ENCODE results near the gene GPANK1. TPM values are rescaled to one million over a fixed set of nuclear protein-coding genes. Genes with fewer than 3 reads are reported as not detected.

GPANK1 gene
- total and polyA plus RNA-seq, 9 of the 15 experiments (the other 6 are each of a cell fraction or from before 2014, with no cell fraction given): 32.2 to 111 (median 46.3) TPM

- TF ChIP-seq, protein P1, sequence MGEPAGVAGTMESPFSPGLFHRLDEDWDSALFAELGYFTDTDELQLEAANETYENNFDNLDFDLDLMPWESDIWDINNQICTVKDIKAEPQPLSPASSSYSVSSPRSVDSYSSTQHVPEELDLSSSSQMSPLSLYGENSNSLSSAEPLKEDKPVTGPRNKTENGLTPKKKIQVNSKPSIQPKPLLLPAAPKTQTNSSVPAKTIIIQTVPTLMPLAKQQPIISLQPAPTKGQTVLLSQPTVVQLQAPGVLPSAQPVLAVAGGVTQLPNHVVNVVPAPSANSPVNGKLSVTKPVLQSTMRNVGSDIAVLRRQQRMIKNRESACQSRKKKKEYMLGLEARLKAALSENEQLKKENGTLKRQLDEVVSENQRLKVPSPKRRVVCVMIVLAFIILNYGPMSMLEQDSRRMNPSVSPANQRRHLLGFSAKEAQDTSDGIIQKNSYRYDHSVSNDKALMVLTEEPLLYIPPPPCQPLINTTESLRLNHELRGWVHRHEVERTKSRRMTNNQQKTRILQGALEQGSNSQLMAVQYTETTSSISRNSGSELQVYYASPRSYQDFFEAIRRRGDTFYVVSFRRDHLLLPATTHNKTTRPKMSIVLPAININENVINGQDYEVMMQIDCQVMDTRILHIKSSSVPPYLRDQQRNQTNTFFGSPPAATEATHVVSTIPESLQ (CRISPR knock-in tag; IDR thresholded peaks at IDR 0.05): no peak
- TF ChIP-seq, protein P2, sequence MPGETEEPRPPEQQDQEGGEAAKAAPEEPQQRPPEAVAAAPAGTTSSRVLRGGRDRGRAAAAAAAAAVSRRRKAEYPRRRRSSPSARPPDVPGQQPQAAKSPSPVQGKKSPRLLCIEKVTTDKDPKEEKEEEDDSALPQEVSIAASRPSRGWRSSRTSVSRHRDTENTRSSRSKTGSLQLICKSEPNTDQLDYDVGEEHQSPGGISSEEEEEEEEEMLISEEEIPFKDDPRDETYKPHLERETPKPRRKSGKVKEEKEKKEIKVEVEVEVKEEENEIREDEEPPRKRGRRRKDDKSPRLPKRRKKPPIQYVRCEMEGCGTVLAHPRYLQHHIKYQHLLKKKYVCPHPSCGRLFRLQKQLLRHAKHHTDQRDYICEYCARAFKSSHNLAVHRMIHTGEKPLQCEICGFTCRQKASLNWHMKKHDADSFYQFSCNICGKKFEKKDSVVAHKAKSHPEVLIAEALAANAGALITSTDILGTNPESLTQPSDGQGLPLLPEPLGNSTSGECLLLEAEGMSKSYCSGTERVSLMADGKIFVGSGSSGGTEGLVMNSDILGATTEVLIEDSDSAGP (CRISPR knock-in tag; IDR thresholded peaks at IDR 0.05): 0 out of 2 replicates have a peak, but pooled peaks have one; percentile 34
- TF ChIP-seq CBFA2T3 (IDR thresholded peaks at IDR 0.05) (peak; percentile 33; the same call in 1 of the 2 replicates), MAFF (IDR thresholded peaks at IDR 0.05; ENCODE audit: low read length) (no peak), PRMT5 (CRISPR knock-in tag; IDR thresholded peaks at IDR 0.05) (peak; percentile 60; the same call in 1 of the 2 replicates), HMG20B (CRISPR knock-in tag; IDR thresholded peaks at IDR 0.05) (no peak), HNRNPLL (IDR thresholded peaks at IDR 0.05; ENCODE audit: low read depth, low read length, poor library complexity, severe bottlenecking) (no peak), ZNF282 (CRISPR knock-in tag; IDR thresholded peaks at IDR 0.05) (no peak), KDM1A (IDR thresholded peaks at IDR 0.05) (peak in 1 of 2 experiments; percentile 63; a peak in 1 of 4 replicates), ELK1 (CRISPR knock-in tag; IDR thresholded peaks at IDR 0.05) (no peak), SP1 (CRISPR knock-in tag; IDR thresholded peaks at IDR 0.05) (peak; percentile 2; the same call in 1 of the 2 replicates), GABPB2 (CRISPR knock-in tag; conservative IDR thresholded peaks at IDR 0.05) (peak; percentile 71; the same call in 1 of the 2 replicates), ZNF445 (CRISPR knock-in tag; IDR thresholded peaks at IDR 0.05; ENCODE audit: low read depth) (no peak), NR2F6 (CRISPR knock-in tag; IDR thresholded peaks at IDR 0.05) (no peak), MLLT1 (IDR thresholded peaks at IDR 0.05) (peak in 1 of 2 experiments; percentile 16; a peak in 1 of 4 replicates), FOS (IDR thresholded peaks at IDR 0.05; ENCODE audit: extremely low read depth, insufficient read length) (no peak), KAT7 (CRISPR knock-in tag; IDR thresholded peaks at IDR 0.05; ENCODE audit: borderline replicate concordance) (peak; percentile 78)
- TF ChIP-seq, protein P3, sequence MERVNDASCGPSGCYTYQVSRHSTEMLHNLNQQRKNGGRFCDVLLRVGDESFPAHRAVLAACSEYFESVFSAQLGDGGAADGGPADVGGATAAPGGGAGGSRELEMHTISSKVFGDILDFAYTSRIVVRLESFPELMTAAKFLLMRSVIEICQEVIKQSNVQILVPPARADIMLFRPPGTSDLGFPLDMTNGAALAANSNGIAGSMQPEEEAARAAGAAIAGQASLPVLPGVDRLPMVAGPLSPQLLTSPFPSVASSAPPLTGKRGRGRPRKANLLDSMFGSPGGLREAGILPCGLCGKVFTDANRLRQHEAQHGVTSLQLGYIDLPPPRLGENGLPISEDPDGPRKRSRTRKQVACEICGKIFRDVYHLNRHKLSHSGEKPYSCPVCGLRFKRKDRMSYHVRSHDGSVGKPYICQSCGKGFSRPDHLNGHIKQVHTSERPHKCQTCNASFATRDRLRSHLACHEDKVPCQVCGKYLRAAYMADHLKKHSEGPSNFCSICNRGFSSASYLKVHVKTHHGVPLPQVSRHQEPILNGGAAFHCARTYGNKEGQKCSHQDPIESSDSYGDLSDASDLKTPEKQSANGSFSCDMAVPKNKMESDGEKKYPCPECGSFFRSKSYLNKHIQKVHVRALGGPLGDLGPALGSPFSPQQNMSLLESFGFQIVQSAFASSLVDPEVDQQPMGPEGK (CRISPR knock-in tag; IDR thresholded peaks at IDR 0.05; ENCODE audit: borderline replicate concordance): no peak
- TF ChIP-seq, protein P4, sequence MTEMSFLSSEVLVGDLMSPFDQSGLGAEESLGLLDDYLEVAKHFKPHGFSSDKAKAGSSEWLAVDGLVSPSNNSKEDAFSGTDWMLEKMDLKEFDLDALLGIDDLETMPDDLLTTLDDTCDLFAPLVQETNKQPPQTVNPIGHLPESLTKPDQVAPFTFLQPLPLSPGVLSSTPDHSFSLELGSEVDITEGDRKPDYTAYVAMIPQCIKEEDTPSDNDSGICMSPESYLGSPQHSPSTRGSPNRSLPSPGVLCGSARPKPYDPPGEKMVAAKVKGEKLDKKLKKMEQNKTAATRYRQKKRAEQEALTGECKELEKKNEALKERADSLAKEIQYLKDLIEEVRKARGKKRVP (CRISPR knock-in tag; IDR thresholded peaks at IDR 0.05): no peak
These were observed 44.0 kb downstream of the GPANK1 start, which contains the start of gene PRRC2A (continued) for GRCh38 chr6:31620586-31621319.
